ENCODE results near the gene TMEM178B. TPM values are rescaled to one million over a fixed set of nuclear protein-coding genes. Genes with fewer than 3 reads are reported as not detected.

The TMEM178B gene
- total RNA-seq, 4 donors from 2014 or later = 1.3 to 1.8 (median 1.5) TPM

- in situ Hi-C loops (cut with MboI; ENCODE audit: low sequenced_read_pairs in 4 of 4) = no loop called here
- H3K4me3 ChIP-seq = no peak overlapping the region
- ATAC-seq = no peak
These were observed 197.6 kb downstream of the TMEM178B start for GRCh38 chr7:141271451-141271850.

GRCh38 chr7:141272417-141272816 lies 198.6 kb downstream of the TMEM178B start:
- intact Hi-C loops (cut with DNase I; ENCODE audit: low total_unique reads) = no loop called here
- H3K4me1 ChIP-seq = no peaks in the 10 kb centered on the region
- no peak for ATAC-seq

More at GRCh38 chr7:141271451-141271850, 197.6 kb downstream of the TMEM178B start:
- intact Hi-C loops (cut with DNase I; ENCODE audit: low total_unique reads) = no loop called here
- DNase-seq = no peak
- no peaks in the 10 kb centered on the region for H3K36me3 ChIP-seq
- H3K4me1 ChIP-seq = no peaks in the 10 kb centered on the region
- no peaks in the 10 kb centered on the region for H3K9me3 ChIP-seq
- no peaks in the 10 kb centered on the region for H3K27me3 ChIP-seq
- TF ChIP-seq CTCF (IDR thresholded peaks at IDR 0.05 in 4 of 5, conservative IDR thresholded peaks at IDR 0.05 in 1 of 5) = no peak
- TF ChIP-seq POLR2A (IDR thresholded peaks at IDR 0.05) = no peak
- no peak overlapping the region for H3K27ac ChIP-seq

GRCh38 chr7:141275350-141275749 lies 201.5 kb downstream of the TMEM178B start:
- Histone ChIP-seq H3K36me3 (no peaks in the 10 kb centered on the region), H3K27ac (no peak overlapping the region), H3K4me1 (no peaks in the 10 kb centered on the region), H3K4me3 (no peak overlapping the region), H3K9me3 (no peaks in the 10 kb centered on the region), H3K27me3 (no peaks in the 10 kb centered on the region)
- in situ Hi-C loops (cut with MboI; ENCODE audit: low sequenced_read_pairs in 4 of 4) (no loop called here), intact Hi-C loops (cut with DNase I; ENCODE audit: low total_unique reads) (no loop called here)
- DNase-seq = no peak
- no peak for ATAC-seq
- TF ChIP-seq POLR2A (IDR thresholded peaks at IDR 0.05) = no peak
- TF ChIP-seq CTCF (IDR thresholded peaks at IDR 0.05 in 4 of 5, conservative IDR thresholded peaks at IDR 0.05 in 1 of 5) = no peak

More at GRCh38 chr7:141272417-141272816, 198.6 kb downstream of the TMEM178B start:
- DNase-seq = no peak
- Histone ChIP-seq H3K4me3 (no peak overlapping the region), H3K27me3 (no peaks in the 10 kb centered on the region), H3K36me3 (no peaks in the 10 kb centered on the region), H3K9me3 (no peaks in the 10 kb centered on the region), H3K27ac (no peak overlapping the region)
- in situ Hi-C loops (cut with MboI; ENCODE audit: low sequenced_read_pairs in 4 of 4) = no loop called here
- no peak for TF ChIP-seq CTCF (IDR thresholded peaks at IDR 0.05 in 4 of 5, conservative IDR thresholded peaks at IDR 0.05 in 1 of 5)
- no peak for TF ChIP-seq POLR2A (IDR thresholded peaks at IDR 0.05)

- TF ChIP-seq POLR2A (IDR thresholded peaks at IDR 0.05) (no peak), CTCF (IDR thresholded peaks at IDR 0.05 in 4 of 5, conservative IDR thresholded peaks at IDR 0.05 in 1 of 5) (no peak)
- no peak overlapping the region for H3K4me3 ChIP-seq
- intact Hi-C loops (cut with DNase I; ENCODE audit: low total_unique reads) (no loop called here), in situ Hi-C loops (cut with MboI; ENCODE audit: low sequenced_read_pairs in 4 of 4) (no loop called here)
- ATAC-seq (no peak), DNase-seq (no peak)
- no peaks in the 10 kb centered on the region for H3K36me3 ChIP-seq
- H3K4me1 ChIP-seq = peaks cover 0 to 6% of the 10 kb centered on the region in 2 donors
- H3K27me3 ChIP-seq = no peaks in the 10 kb centered on the region
- H3K27ac ChIP-seq = no peak overlapping the region
- no peaks in the 10 kb centered on the region for H3K9me3 ChIP-seq
These were observed 202.2 kb downstream of the TMEM178B start for GRCh38 chr7:141276031-141276430.

- no peak for DNase-seq
- H3K27me3 ChIP-seq = no peaks in the 10 kb centered on the region
- H3K9me3 ChIP-seq = no peaks in the 10 kb centered on the region
- peaks cover 0 to 11% of the 10 kb centered on the region in 2 donors for H3K4me1 ChIP-seq
- H3K36me3 ChIP-seq = no peaks in the 10 kb centered on the region
- intact Hi-C loops (cut with DNase I; ENCODE audit: low total_unique reads) = no loop called here
- no peak overlapping the region for H3K27ac ChIP-seq
- TF ChIP-seq POLR2A (IDR thresholded peaks at IDR 0.05) (no peak), CTCF (IDR thresholded peaks at IDR 0.05 in 4 of 5, conservative IDR thresholded peaks at IDR 0.05 in 1 of 5) (no peak)
- no peak for ATAC-seq
- H3K4me3 ChIP-seq = no peak overlapping the region
- in situ Hi-C loops (cut with MboI; ENCODE audit: low sequenced_read_pairs in 4 of 4) = no loop called here
These were observed 206.2 kb downstream of the TMEM178B start for GRCh38 chr7:141280100-141280499.
